Epithelial cell of esophagus (primary cell): Measurements from ENCODE around the gene TXK.

Experiments
- DNase-seq: peaks from one replicate; pipeline ENCODE4 v3.0.0; 2010; ENCODE audit warnings: low read depth
- H3K4me3 ChIP-seq: 2 replicates; pipeline ENCODE4 v1.5.1; 2011; ENCODE audit warnings: mild to moderate bottlenecking, low read length, control low read depth
- TF ChIP-seq, protein P1 (sequence below): IDR thresholded peaks from 2 replicates; pipeline ENCODE4 v1.5.1; 2011; ENCODE audit warnings: low read depth, mild to moderate bottlenecking, low read length, control low read depth, inconsistent platforms; ENCODE audit not compliant: insufficient read depth; ENCODE audit errors: missing control alignments

The TXK gene

GRCh38 chr4:48156423-48156822 is 22.4 kb upstream of the TXK start:
- no peak overlapping the region for H3K4me3 ChIP-seq
- no peak for DNase-seq
- TF ChIP-seq, protein P1, sequence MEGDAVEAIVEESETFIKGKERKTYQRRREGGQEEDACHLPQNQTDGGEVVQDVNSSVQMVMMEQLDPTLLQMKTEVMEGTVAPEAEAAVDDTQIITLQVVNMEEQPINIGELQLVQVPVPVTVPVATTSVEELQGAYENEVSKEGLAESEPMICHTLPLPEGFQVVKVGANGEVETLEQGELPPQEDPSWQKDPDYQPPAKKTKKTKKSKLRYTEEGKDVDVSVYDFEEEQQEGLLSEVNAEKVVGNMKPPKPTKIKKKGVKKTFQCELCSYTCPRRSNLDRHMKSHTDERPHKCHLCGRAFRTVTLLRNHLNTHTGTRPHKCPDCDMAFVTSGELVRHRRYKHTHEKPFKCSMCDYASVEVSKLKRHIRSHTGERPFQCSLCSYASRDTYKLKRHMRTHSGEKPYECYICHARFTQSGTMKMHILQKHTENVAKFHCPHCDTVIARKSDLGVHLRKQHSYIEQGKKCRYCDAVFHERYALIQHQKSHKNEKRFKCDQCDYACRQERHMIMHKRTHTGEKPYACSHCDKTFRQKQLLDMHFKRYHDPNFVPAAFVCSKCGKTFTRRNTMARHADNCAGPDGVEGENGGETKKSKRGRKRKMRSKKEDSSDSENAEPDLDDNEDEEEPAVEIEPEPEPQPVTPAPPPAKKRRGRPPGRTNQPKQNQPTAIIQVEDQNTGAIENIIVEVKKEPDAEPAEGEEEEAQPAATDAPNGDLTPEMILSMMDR, result no peak

GRCh38 chr4:48153791-48154550 is 19.9 kb upstream of the TXK start:
- no peak for DNase-seq
- TF ChIP-seq, protein P1, result no peak
- no peak overlapping the region for H3K4me3 ChIP-seq

- DNase-seq, result no peak
- TF ChIP-seq, protein P1, result no peak
- H3K4me3 ChIP-seq, result no peak overlapping the region
These were observed 18.2 kb upstream of the TXK start for GRCh38 chr4:48152259-48152658.

DNA sequence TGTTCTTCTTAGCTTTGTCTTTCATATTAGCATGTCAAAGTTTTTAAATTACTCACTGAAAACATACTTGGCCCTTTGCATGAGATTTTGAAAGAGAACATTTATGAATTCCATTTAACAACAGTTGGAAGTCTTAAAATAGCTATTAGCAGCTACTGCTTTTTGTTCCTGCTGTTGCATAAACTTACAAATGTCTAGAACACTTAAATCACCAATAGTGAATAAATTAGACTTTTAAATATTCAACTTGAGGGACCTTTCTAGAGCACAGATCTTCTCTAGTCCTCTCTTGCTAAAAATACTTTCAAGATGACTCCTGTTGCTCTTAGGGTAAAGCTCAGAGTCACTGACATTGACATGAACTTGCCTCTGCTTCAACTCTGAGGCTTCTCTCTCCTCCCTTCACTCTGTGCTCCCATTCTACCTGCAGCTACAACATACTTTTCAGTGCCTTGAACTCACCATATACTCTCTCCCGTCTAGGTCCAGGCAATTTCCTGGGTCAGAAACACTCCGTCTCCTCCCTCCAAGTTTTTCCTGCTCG is 15.8 kb upstream of the TXK start:
- no peak overlapping the region for H3K4me3 ChIP-seq
- DNase-seq, result no peak
- TF ChIP-seq, protein P1, result no peak

DNA sequence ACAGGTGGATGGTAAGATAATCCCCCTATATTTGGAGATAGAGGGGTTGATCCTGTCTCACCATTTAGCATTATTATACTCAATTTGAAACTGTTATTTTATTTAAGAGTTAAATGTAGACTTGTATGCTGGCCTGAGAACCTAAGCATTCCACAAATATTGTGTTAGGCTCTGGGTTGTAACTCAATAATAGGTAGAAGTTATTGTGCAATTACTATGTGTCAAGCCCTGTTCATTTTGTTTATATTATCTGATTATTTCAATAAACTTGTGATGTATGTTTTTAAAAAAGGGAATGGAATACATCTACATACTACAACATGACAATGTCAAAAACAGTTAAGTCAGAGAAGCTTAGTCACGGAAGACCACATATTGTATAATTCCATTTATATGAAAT is 13.6 kb upstream of the TXK start:
- TF ChIP-seq, protein P1, result no peak
- DNase-seq, result no peak
- no peak overlapping the region for H3K4me3 ChIP-seq

DNA sequence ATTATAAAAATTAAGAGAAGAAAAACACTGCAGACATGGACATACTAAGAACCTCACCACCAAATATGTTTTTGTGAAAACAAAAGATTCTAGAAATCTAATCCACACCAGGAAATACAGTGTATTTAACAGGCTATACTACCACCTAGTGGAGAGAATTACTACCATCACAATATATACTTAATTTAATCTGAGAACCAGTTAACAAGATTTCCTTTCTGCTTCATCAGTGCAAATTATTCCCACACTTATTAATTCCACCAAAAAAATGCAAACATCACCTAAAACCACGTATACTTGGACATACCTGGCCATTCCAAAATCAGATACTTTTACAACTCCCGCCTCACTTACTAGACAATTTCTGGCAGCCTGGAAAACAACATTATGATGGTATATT is 7.0 kb upstream of the TXK start:
- no peak overlapping the region for H3K4me3 ChIP-seq
- DNase-seq, result peak; percentile 50
- TF ChIP-seq, protein P1, result peak; percentile 28

- TF ChIP-seq, protein P1, result no peak
- H3K4me3 ChIP-seq, result no peak overlapping the region
- no peak for DNase-seq
These were observed 5.6 kb upstream of the TXK start for GRCh38 chr4:48139691-48140090.
